Erythroblast (primary cell): Measurements from ENCODE around the gene HLA-DOA.

ENCODE experiments used
- DNase-seq, 2 experiments: peaks; one replicate each; lab custom pipeline; 2025; lab: John Stamatoyannopoulos, UW
- GATA1 ChIP-seq: IDR thresholded peaks from 2 replicates; pipeline ENCODE4 v1.6.1; 2011; ENCODE audit warnings: low read depth, mild to moderate bottlenecking, control low read depth, low read length, moderate library complexity
- POLR2A ChIP-seq: IDR thresholded peaks from 2 replicates; pipeline ENCODE4 v1.6.1; 2011; ENCODE audit warnings: mild to moderate bottlenecking, low read length

HLA-DOA gene

DNA sequence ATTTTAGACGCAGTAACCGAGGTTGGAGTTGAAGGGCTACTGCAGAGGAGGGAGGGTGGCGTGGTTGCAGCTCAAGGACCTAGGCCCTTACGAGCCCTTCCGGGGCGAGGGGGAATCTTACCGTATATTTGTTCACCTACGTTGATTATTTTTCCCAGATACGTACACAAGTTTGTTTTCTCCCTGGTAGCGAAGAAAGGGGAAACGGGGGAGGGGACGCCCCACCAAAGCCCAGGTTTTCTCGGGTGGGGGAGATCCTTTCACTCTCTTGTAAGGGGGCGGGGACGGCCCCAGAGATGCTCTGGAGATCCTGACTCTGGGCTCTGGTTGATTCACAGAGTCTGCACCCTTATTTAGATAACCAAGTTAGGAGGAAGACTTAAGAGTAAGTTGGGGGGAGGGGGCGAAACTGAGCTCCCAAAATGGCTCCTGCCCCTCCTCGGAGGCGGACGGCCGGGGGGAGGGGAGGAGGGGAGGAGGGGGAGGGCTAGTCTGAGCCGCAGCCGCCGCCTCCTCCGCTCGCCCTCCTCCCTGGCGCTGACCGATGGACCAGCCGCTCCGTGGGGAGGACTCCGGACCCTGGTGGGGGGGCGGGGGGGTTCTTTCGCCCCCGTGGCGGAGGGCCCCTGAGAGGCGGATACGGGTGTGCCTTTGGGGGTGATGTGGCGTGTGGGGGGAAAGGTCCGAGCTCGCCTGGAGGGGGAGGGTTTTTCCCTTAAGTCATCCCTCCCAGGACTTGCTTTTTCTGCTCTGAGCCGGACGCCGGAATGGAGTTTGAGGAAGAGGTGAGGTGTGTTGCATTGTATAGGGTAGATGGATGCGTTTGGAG lies 38.8 kb downstream of the HLA-DOA start:
- DNase-seq = peak; percentile 89 to 90
- TF ChIP-seq POLR2A (peak; percentile 35), GATA1 (no peak)

GRCh38 chr6:32969685-32970412 lies 39.5 kb downstream of the HLA-DOA start:
- peak; percentile 94 for DNase-seq
- TF ChIP-seq POLR2A = peak; percentile 78
- no peak for TF ChIP-seq GATA1

- peak; percentile 84 for DNase-seq
- no peak for TF ChIP-seq POLR2A
- TF ChIP-seq GATA1 = no peak
Observed at GRCh38 chr6:32968867-32969684, 40.3 kb downstream of the HLA-DOA start.

DNA sequence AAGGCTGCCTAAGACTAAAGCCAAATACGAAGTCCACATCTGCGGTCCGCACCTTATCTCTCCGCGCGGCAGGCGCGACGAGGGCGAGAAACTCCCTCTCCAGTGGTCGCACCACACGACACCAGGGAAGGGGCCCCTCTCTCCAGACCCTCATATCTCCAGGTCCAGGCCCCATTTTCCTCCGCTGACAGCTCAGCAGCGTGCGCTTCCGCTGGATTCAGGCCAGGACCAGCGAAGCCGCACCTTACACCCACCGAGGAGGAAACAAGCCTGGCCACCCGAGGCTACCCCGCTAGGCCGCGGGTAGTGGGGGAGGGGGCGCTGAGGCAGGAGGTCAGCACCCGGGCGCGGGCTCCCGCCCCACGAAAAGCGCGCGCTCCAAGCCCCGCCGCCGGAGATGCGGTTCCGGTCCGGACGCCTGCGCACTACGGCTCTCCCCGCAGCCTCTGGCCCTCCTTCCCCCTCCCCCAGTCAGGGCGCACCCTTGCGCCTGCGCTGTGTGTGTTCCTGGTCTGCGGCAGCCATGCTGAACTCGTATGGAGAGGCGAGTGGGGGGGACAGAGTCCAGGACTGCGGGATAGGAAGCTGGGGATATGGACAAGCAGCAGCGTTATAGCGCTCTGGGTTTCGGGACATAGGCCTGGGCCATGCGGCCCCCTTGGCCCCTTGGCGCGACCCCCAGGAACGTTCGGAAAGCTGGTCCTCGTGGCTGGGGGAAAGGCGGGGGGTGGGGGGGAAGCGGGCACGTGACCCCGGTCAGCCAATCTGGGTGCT lies 41.1 kb downstream of the HLA-DOA start, which contains the start of gene BRD2:
BRD2 (plus strand) TSS at position 502 of the 774 bp plus-strand sequence. CDS start 4,305 bp downstream, outside the sequence.
- TF ChIP-seq GATA1 = no peak
- peak; percentile 83 for TF ChIP-seq POLR2A
- peak; percentile 97 to 98 for DNase-seq

DNA sequence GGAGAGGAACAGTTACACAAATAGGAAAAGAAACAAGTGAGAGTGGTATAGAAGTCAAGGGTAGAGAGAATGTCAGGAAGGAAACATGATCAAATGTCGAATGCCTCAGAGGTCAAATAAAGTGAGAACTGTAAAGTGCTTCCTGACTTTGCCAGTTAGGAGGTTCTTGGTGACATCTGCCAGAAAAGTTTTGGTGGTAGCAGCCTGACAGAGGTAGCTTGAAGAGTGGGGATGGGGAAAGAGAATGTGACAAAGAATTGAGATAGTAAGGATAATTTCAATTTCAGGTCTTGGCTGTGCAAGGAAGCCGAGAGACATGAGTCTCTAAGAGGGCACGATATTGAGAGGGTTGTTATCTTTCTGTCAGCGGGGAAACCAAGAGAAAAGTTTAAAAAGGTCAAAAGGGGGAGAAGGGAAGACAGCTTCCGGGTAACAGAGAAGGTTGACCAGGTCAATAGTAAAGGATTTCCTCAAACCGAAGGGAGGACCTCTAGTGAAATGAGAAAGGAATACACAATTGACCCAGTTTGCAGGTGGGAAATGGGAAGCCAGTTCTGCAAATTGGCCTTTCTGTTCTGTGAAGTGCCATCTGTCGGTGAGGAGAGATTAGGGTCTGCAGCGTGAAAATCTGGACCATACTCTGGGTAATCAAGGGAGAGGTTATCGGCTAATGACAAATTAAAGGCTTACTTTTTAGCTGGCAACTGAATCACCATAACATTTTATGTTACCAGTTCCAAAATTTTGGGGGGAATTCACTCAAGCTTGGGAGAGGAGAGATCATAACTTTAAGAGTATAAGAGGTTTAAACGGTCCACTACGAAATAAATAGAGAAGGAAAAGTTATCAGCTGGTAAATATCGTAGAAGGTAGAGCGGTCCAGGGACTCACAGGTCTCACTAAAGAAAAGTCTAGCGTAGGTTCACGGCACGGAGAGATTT lies 42.0 kb downstream of the HLA-DOA start:
- no peak for TF ChIP-seq POLR2A
- TF ChIP-seq GATA1 = no peak
- DNase-seq = peak; percentile 70 to 74

DNA sequence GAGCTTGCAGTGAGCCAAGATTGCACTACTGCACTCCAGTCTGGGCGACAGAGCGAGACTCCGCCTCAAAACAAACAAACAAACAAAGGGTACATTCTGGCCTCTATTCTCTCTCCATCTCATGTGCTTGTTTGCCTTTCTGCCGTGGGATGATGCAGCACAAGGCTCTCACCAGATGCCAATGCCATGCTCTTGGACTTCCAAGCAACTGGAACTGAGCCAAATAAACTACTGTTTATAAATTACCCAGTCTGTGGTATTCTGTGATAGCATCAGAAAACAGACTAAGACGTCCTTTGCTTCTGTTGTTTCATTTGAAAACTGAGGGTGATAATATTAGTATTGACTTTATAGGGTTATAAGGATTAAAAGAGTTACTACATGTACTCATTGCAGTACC lies 44.6 kb downstream of the HLA-DOA start:
- TF ChIP-seq POLR2A (no peak), GATA1 (no peak)

DNA sequence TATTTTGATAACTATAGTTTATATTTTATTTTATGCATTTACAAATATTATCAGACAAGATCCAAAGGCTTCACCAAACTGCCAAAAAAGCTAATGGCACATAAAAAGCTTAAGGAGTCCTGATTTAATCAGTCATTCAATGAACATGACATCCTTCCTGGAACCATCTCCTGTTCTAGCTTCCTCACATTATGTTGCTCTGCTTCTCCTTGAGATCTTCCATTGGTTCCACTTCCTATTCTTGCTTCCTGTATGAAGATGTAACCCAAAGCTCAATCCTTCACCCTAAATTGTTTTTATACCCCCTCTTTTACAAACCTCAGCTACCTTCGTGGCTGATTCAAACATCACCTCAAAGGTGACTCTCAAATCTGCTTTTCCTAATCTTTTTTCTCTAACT lies 45.5 kb downstream of the HLA-DOA start:
- no peak for TF ChIP-seq GATA1
- TF ChIP-seq POLR2A = no peak
- DNase-seq = no peak

More for the DNA sequence above, 44.6 kb downstream of the HLA-DOA start:
- no peak for DNase-seq

- DNase-seq = no peak
- TF ChIP-seq POLR2A (no peak), GATA1 (no peak)
Observed at GRCh38 chr6:32962213-32962826, 47.1 kb downstream of the HLA-DOA start.

GRCh38 chr6:32960563-32960962 lies 48.8 kb downstream of the HLA-DOA start:
- no peak for TF ChIP-seq POLR2A
- no peak for TF ChIP-seq GATA1
- DNase-seq = no peak

DNA sequence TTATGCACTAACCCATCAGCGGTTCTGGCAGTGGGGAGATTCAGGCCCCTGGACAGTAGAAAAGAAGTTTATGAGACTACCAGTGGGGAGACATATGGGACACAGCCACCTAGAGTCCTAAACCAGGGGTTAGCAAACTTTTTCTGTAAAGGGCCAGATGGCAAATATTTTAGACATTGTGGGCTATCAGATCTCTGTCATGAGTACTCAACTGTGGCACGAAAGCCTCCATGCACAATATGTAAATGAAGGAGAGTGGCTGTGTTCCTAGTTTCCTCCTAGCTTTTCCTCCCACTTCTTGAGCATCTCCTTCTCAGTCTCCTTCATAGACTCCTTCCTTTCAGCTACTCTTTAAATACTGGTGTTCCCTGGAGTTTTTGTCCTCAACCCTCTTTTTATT lies 53.2 kb downstream of the HLA-DOA start:
- TF ChIP-seq POLR2A (no peak), GATA1 (no peak)
- no peak for DNase-seq
